ENCODE results near the gene SMIM13. TPM values are rescaled to one million over a fixed set of nuclear protein-coding genes. Genes with fewer than 3 reads are reported as not detected.

Gene SMIM13
- total RNA-seq, 2 donors from 2014 or later, result 4.4 to 7.2 TPM

DNA sequence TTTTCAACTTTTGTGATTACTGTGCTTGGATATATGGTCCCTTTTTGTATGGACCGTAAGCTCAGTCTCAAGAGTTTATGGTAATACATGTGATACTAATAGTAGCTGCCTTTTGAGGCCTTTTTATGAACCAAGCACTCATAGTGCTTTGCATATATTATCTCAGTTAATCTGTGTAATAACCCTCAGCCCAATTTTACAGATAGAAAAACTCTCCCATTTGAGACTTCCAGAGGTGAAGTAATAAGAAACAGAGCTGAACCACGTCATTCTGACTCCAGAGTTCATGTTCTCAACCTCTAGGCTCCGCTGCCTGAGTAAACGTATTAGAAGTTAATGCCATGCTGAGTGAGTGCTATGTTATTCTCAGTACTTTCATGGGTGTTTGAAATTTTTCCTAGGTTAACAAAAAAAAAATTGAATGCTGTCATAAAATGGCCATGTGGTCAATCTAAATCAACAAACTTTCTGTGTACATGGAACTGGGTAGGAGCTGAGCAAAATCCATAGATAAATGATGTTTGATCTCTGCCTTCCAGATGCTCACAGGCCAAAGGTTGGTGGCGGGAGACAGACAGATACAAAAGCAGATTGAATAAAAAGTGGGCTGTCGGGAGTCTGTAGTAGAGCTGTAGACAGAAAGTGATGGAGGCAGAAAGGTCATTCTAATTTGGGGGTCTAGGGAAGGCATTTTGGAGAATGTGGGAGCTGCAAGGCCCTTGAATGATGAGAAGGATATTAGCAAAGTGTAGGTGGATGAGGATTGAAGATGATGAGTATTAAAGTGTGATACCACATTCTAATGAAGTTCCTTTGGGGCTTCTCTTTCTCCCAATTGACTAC is 26.9 kb upstream of the SMIM13 start:
- intact Hi-C loops (cut with DNase I), result no loop called here
- TF ChIP-seq POLR2AphosphoS5 (IDR thresholded peaks at IDR 0.05) (no peak), POLR2A (IDR thresholded peaks at IDR 0.05) (no peak)
- TF ChIP-seq, protein P1, sequence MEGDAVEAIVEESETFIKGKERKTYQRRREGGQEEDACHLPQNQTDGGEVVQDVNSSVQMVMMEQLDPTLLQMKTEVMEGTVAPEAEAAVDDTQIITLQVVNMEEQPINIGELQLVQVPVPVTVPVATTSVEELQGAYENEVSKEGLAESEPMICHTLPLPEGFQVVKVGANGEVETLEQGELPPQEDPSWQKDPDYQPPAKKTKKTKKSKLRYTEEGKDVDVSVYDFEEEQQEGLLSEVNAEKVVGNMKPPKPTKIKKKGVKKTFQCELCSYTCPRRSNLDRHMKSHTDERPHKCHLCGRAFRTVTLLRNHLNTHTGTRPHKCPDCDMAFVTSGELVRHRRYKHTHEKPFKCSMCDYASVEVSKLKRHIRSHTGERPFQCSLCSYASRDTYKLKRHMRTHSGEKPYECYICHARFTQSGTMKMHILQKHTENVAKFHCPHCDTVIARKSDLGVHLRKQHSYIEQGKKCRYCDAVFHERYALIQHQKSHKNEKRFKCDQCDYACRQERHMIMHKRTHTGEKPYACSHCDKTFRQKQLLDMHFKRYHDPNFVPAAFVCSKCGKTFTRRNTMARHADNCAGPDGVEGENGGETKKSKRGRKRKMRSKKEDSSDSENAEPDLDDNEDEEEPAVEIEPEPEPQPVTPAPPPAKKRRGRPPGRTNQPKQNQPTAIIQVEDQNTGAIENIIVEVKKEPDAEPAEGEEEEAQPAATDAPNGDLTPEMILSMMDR (IDR thresholded peaks at IDR 0.05), result no peak
- no peak for DNase-seq (ENCODE audit: low spot score)
- Histone ChIP-seq H3K9me3 (no peaks in the 10 kb centered on the region), H3K4me3 (no peak overlapping the region), H3K36me3 (no peaks in the 10 kb centered on the region), H3K27ac (no peak overlapping the region), H3K27me3 (replicated peaks; ENCODE audit: insufficient read depth) (no peaks in the 10 kb centered on the region), H3K4me1 (replicated peaks) (no peaks in the 10 kb centered on the region)
- WGBS, result 92% methylated on average over 6 of the region's 6 CpGs

DNA sequence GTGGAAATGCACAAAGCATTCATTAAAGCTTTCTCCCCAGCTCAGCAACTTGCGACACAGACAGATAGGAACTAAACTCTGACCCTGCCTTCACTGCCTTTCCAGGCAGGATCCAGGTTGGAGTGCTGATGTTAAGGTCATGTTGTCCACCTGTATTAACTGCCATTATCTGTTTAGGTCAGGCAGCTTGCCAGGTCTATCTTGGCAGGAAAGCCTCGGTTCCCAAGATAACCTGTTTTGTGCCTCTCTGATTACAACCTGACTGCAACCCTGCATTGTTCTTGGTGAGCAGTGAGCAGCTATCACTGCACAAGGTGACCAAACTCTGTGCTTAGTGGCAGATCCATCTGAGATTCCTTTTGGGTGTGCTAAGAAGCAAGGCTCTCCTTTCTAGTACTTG is 26.3 kb upstream of the SMIM13 start:
- H3K27ac ChIP-seq, result no peak overlapping the region
- H3K27me3 ChIP-seq (replicated peaks; ENCODE audit: insufficient read depth), result no peaks in the 10 kb centered on the region
- intact Hi-C loops (cut with DNase I), result no loop called here
- TF ChIP-seq POLR2A (IDR thresholded peaks at IDR 0.05) (no peak), POLR2AphosphoS5 (IDR thresholded peaks at IDR 0.05) (no peak)
- TF ChIP-seq, protein P1 (IDR thresholded peaks at IDR 0.05), result no peak
- 50% methylated on average over 2 of the region's 2 CpGs for WGBS
- H3K9me3 ChIP-seq, result no peaks in the 10 kb centered on the region
- no peaks in the 10 kb centered on the region for H3K4me1 ChIP-seq (replicated peaks)
- no peaks in the 10 kb centered on the region for H3K36me3 ChIP-seq
- DNase-seq (ENCODE audit: low spot score), result peak; percentile 24
- H3K4me3 ChIP-seq, result no peak overlapping the region

DNA sequence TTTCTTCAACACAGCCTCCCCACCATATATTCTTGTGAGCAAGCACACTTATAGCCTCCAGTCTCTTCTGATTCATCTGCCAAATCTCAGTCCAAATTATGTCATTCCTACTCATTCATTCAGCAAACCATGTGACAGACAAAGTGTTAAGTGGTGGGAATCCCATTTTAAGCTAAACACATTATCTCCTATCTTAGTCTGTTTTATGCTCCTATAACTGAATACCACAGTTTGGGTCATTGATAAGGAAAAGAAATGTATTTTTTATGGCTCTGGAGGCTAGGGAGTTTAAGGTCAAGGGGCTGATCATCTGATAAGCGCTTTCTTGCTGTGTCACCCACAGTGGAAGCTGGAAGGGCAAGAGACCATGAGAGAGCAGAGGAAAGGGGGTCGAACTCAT is 23.9 kb upstream of the SMIM13 start:
- TF ChIP-seq POLR2A (IDR thresholded peaks at IDR 0.05), result no peak
- TF ChIP-seq, protein P1 (IDR thresholded peaks at IDR 0.05), result no peak
- TF ChIP-seq POLR2AphosphoS5 (IDR thresholded peaks at IDR 0.05), result no peak
- Histone ChIP-seq H3K27ac (no peak overlapping the region), H3K4me3 (no peak overlapping the region), H3K9me3 (no peaks in the 10 kb centered on the region), H3K27me3 (replicated peaks; ENCODE audit: insufficient read depth) (no peaks in the 10 kb centered on the region), H3K4me1 (replicated peaks) (no peaks in the 10 kb centered on the region), H3K36me3 (no peaks in the 10 kb centered on the region)
- intact Hi-C loops (cut with DNase I), result no loop called here
- 56% methylated on average over 2 of the region's 2 CpGs for WGBS
- no peak for DNase-seq (ENCODE audit: low spot score)

DNA sequence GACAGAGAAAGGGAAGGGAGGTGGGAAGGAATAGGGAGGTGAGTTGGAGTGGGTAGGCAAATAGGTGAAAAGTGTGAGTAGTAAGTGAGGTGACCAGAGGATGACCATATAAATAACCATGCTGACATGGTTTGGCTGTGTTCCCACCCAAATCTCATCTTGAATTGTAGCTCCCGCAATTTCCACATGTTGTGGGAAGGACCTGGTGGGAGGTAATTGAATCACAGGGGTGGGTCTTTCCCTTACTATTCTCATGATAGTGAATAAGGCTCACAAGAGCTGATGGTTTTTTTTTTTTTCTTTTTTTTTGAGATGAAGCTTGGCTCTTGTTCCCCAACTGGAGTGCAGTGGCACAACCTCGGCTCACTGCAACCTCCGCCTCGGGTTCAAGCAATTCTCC is 21.5 kb upstream of the SMIM13 start:
- TF ChIP-seq, protein P1 (IDR thresholded peaks at IDR 0.05), result no peak
- no peak for TF ChIP-seq POLR2AphosphoS5 (IDR thresholded peaks at IDR 0.05)
- TF ChIP-seq POLR2A (IDR thresholded peaks at IDR 0.05), result no peak
- intact Hi-C loops (cut with DNase I), result no loop called here
- no peak overlapping the region for H3K4me3 ChIP-seq
- no peaks in the 10 kb centered on the region for H3K27me3 ChIP-seq (replicated peaks; ENCODE audit: insufficient read depth)
- H3K27ac ChIP-seq, result no peak overlapping the region
- H3K9me3 ChIP-seq, result no peaks in the 10 kb centered on the region
- 94% methylated on average over 4 of the region's 4 CpGs for WGBS
- no peaks in the 10 kb centered on the region for H3K4me1 ChIP-seq (replicated peaks)
- no peaks in the 10 kb centered on the region for H3K36me3 ChIP-seq
- no peak for DNase-seq (ENCODE audit: low spot score)

DNA sequence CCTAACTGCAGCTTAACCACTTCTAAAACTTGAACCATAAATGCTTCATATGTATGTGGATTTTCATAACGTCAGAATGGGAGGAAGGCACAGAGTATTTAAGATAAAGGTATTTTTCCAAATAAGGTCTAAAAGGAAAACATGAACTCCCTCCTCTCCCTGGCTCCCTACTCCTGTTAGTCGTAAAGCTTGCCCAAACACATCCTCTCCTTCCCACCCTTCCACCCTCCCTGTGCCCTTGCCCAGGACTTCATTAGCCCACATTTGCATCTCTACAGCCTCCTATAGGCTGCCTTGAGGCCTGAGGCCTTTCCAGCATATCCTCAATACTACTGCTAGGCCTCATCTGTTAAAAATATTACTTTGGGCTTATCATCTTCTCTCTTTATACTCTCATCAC is 17.1 kb upstream of the SMIM13 start:
- H3K27ac ChIP-seq, result no peak overlapping the region
- intact Hi-C loops (cut with DNase I), result no loop called here
- WGBS, result 42% methylated on average over 2 of the region's 2 CpGs

More for the DNA sequence above, 17.1 kb upstream of the SMIM13 start:
- H3K27me3 ChIP-seq (replicated peaks; ENCODE audit: insufficient read depth), result no peaks in the 10 kb centered on the region
- no peaks in the 10 kb centered on the region for H3K9me3 ChIP-seq
- TF ChIP-seq, protein P1 (IDR thresholded peaks at IDR 0.05), result no peak
- TF ChIP-seq POLR2AphosphoS5 (IDR thresholded peaks at IDR 0.05), result no peak
- no peak for TF ChIP-seq POLR2A (IDR thresholded peaks at IDR 0.05)
- DNase-seq (ENCODE audit: low spot score), result no peak
- no peak overlapping the region for H3K4me3 ChIP-seq
- no peaks in the 10 kb centered on the region for H3K4me1 ChIP-seq (replicated peaks)
- no peaks in the 10 kb centered on the region for H3K36me3 ChIP-seq
